ENCODE data around the gene MAOB.

MAOB gene

DNA sequence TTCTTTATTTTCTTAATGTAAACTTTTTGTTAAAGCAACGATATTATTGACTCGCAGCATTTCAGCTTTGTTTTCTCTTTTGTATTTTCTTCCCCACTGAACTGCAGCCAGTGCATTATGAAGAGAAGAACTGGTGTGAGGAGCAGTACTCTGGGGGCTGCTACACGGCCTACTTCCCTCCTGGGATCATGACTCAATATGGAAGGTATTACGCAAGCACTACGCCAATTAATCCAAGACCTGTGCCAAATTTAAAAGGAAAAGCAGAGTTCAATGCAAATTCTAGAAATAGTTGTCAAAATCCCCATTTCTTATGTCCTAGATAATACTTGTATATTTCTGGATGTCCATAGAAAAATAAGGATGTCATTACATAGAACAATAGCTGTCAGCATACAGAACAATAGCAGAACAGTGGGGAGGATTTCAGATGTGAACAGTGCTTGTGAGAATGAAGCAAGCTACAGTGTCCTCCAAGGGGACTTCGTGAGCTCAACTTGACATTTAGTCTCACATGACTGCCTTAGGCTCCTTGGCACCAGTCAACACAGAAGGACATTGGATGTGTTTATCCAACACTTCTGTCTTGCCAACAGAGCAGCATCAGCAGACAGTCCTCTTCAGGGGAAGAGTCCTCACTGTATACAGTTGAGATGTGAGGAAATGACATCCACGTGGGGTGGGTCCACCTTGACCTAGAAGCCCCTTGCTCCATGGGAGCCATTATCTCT lies 140.2 kb downstream of the MAOB start:
- H3K4me1 ChIP-seq (ENCODE audit: control insufficient read depth, low read length): no peaks in the 10 kb centered on the region
- no peaks in the 10 kb centered on the region for H3F3A ChIP-seq (ENCODE audit: control insufficient read depth, insufficient read depth)
- H3K27ac ChIP-seq (ENCODE audit: low read depth, low read length): no peak overlapping the region
- no peak overlapping the region for H3K4me3 ChIP-seq (ENCODE audit: low read length)
- H3K9me2 ChIP-seq (replicated peaks; ENCODE audit: control insufficient read depth, low read length): no peaks in the 10 kb centered on the region
- H3K36me3 ChIP-seq (ENCODE audit: control insufficient read depth, low read length): no peaks in the 10 kb centered on the region
- no peaks in the 10 kb centered on the region for H3K79me2 ChIP-seq (ENCODE audit: control insufficient read depth, low read length)
- TF ChIP-seq, protein P1, sequence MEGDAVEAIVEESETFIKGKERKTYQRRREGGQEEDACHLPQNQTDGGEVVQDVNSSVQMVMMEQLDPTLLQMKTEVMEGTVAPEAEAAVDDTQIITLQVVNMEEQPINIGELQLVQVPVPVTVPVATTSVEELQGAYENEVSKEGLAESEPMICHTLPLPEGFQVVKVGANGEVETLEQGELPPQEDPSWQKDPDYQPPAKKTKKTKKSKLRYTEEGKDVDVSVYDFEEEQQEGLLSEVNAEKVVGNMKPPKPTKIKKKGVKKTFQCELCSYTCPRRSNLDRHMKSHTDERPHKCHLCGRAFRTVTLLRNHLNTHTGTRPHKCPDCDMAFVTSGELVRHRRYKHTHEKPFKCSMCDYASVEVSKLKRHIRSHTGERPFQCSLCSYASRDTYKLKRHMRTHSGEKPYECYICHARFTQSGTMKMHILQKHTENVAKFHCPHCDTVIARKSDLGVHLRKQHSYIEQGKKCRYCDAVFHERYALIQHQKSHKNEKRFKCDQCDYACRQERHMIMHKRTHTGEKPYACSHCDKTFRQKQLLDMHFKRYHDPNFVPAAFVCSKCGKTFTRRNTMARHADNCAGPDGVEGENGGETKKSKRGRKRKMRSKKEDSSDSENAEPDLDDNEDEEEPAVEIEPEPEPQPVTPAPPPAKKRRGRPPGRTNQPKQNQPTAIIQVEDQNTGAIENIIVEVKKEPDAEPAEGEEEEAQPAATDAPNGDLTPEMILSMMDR (IDR thresholded peaks at IDR 0.05; ENCODE audit: low read depth, low read length, poor library complexity, severe bottlenecking): no peak
- no peak for TF ChIP-seq EZH2phosphoT487 (IDR thresholded peaks at IDR 0.05; ENCODE audit: borderline replicate concordance, low read length)
- H3K27me3 ChIP-seq (ENCODE audit: control insufficient read depth, low read length): no peaks in the 10 kb centered on the region
- no peaks in the 10 kb centered on the region for H3K9me3 ChIP-seq (ENCODE audit: control insufficient read depth, insufficient read depth, low read length)
- no peaks in the 10 kb centered on the region for H4K20me1 ChIP-seq (ENCODE audit: control insufficient read depth, insufficient read depth, low read depth, low read length)
- H3K4me2 ChIP-seq (ENCODE audit: low read length): no peak overlapping the region

DNA sequence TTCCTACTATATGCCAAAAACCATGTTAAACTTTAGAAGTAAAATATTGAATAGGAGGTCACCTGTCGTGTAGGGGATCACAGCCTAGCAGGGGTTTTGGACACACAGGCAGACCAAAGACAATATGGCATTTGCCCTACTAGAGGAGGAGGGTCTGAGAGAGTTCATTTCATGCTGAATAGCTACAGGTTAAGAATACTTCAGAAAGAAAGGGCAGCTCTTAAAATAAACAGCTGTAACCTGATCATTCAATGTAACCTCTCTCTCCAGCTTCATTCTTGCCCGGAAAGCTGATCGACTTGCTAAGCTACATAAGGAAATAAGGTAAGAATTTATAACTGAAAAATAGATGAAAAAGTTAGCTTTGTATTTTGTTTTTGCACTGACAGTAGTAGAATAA lies 146.3 kb downstream of the MAOB start:
- Histone ChIP-seq H3K4me1 (ENCODE audit: control insufficient read depth, low read length) (no peaks in the 10 kb centered on the region), H3K79me2 (ENCODE audit: control insufficient read depth, low read length) (no peaks in the 10 kb centered on the region), H3F3A (ENCODE audit: control insufficient read depth, insufficient read depth) (no peaks in the 10 kb centered on the region), H3K27me3 (ENCODE audit: control insufficient read depth, low read length) (no peaks in the 10 kb centered on the region), H3K9me3 (ENCODE audit: control insufficient read depth, insufficient read depth, low read length) (no peaks in the 10 kb centered on the region), H3K27ac (ENCODE audit: low read depth, low read length) (no peak overlapping the region), H3K4me3 (ENCODE audit: low read length) (no peak overlapping the region), H4K20me1 (ENCODE audit: control insufficient read depth, insufficient read depth, low read depth, low read length) (no peaks in the 10 kb centered on the region), H3K9me2 (replicated peaks; ENCODE audit: control insufficient read depth, low read length) (no peaks in the 10 kb centered on the region), H3K4me2 (ENCODE audit: low read length) (no peak overlapping the region), H3K36me3 (ENCODE audit: control insufficient read depth, low read length) (no peaks in the 10 kb centered on the region)
- TF ChIP-seq EZH2phosphoT487 (IDR thresholded peaks at IDR 0.05; ENCODE audit: borderline replicate concordance, low read length): no peak
- TF ChIP-seq, protein P1 (IDR thresholded peaks at IDR 0.05; ENCODE audit: low read depth, low read length, poor library complexity, severe bottlenecking): no peak

DNA sequence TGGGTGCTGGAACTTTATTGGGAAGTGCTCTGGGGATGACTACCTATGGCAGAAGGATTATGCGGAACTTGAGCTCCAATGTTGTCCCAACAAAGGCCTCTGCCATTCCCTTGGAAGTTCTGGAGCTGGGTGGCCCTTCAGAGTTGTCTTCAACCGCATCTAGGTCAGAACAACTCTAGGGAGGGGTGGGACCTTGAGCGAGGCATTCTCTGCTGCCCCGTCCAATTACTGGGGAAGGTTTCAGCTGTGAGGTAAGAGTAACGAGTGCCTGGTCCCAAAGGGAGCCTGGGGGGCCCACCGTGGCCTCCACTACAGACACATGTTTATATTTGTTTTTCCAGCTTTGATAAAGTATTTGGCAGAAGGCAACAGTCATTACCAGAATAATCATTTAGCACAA lies 146.7 kb downstream of the MAOB start:
- H3K27me3 ChIP-seq (ENCODE audit: control insufficient read depth, low read length): no peaks in the 10 kb centered on the region
- TF ChIP-seq, protein P1 (IDR thresholded peaks at IDR 0.05; ENCODE audit: low read depth, low read length, poor library complexity, severe bottlenecking): no peak
- no peak for TF ChIP-seq EZH2phosphoT487 (IDR thresholded peaks at IDR 0.05; ENCODE audit: borderline replicate concordance, low read length)

More for the DNA sequence above, 146.7 kb downstream of the MAOB start:
- H3K9me2 ChIP-seq (replicated peaks; ENCODE audit: control insufficient read depth, low read length): no peaks in the 10 kb centered on the region
- no peaks in the 10 kb centered on the region for H4K20me1 ChIP-seq (ENCODE audit: control insufficient read depth, insufficient read depth, low read depth, low read length)
- H3K36me3 ChIP-seq (ENCODE audit: control insufficient read depth, low read length): no peaks in the 10 kb centered on the region
- no peaks in the 10 kb centered on the region for H3K4me1 ChIP-seq (ENCODE audit: control insufficient read depth, low read length)
- no peak overlapping the region for H3K27ac ChIP-seq (ENCODE audit: low read depth, low read length)
- H3F3A ChIP-seq (ENCODE audit: control insufficient read depth, insufficient read depth): no peaks in the 10 kb centered on the region
- H3K4me2 ChIP-seq (ENCODE audit: low read length): no peak overlapping the region
- H3K79me2 ChIP-seq (ENCODE audit: control insufficient read depth, low read length): no peaks in the 10 kb centered on the region
- H3K9me3 ChIP-seq (ENCODE audit: control insufficient read depth, insufficient read depth, low read length): no peaks in the 10 kb centered on the region
- H3K4me3 ChIP-seq (ENCODE audit: low read length): no peak overlapping the region

Data from DOHH2 (cell line).